Stomach (tissue), 9 donors: ENCODE measurements around the gene RFFL. TPM values are rescaled to one million over a fixed set of nuclear protein-coding genes. Genes with fewer than 3 reads are reported as not detected.
A peak's percentile ranks its signal among the peaks of the same experiment; 100 is the strongest.

Experiments used
- DNase-seq, 2 donors: peaks; one replicate each; pipeline versions ENCODE4 v3.0.0 to v3.0.0-alpha.2; 2013 to 2019
- H3K27ac ChIP-seq, 5 donors: fragments of 200-600 bp in 4 of 5; sonication (generic) in 4 of 5; one replicate each; pipeline ENCODE4 v1.5.1; 2013 to 2019; ENCODE audit warnings: mild to moderate bottlenecking in 1 of 5, moderate library complexity in 1 of 5
- H3K27me3 ChIP-seq, 3 donors: fragments of 200-600 bp; sonication (generic); one replicate each; pipeline ENCODE4 v1.5.1; 2017 to 2019; ENCODE audit warnings: mixed run types in 1 of 3
- H3K36me3 ChIP-seq, 4 donors: fragments of 200-600 bp; sonication (generic); 1 replicate in 3 of 4; 2 replicates in 1 of 4; pipeline ENCODE4 v1.5.1; 2016 to 2019
- H3K4me1 ChIP-seq, 4 donors: fragments of 200-600 bp; sonication (generic); one replicate each; pipeline ENCODE4 v1.5.1; 2016 to 2019
- H3K4me3 ChIP-seq, 4 donors: fragments of 200-600 bp; sonication (generic) in 3 of 4; one replicate each; pipeline ENCODE4 v1.5.1; 2016 to 2019; ENCODE audit warnings: mild to moderate bottlenecking in 1 of 4
- H3K9me3 ChIP-seq, 4 donors: fragments of 200-600 bp; sonication (generic); one replicate each; pipeline ENCODE4 v1.5.1; 2016 to 2019
- EP300 ChIP-seq: sonication (generic); formaldehyde crosslinking; IDR thresholded peaks from one replicate; pipeline ENCODE4 v1.6.1; 2017; ENCODE audit warnings: antibody characterized with exemption
- POLR2A ChIP-seq, 4 donors: fragments of 450-650 bp; IDR thresholded peaks; one replicate each; pipeline ENCODE4 v1.6.1; 2016; ENCODE audit warnings: antibody characterized with exemption in 4 of 4, control low read depth in 2 of 4, mild to moderate bottlenecking in 1 of 4, moderate library complexity in 1 of 4
- POLR2AphosphoS5 ChIP-seq, 3 donors: sonication (generic); formaldehyde crosslinking; IDR thresholded peaks; one replicate each; pipeline ENCODE4 v1.6.1; 2016; ENCODE audit warnings: antibody characterized with exemption in 3 of 3
- WGBS, 5 donors: extraction: QIAGEN DNeasy Blood & Tissue Kit in 3 of 5; methylation state at CpG; one replicate each; pipeline versions ENCODE4 v1.1.5 to v1.1.7; 2013 to 2018; 5-methylcytosine and 5-hydroxymethylcytosine counted together
- intact Hi-C: fragments of 100-400 bp; cut with DNase I; formaldehyde crosslinking; loops from one replicate; pipeline ENCODE4 v1.15.1; 2023; ENCODE audit warnings: low total_unique reads
- polyA plus RNA-seq, 3 donors: library from polyadenylated mRNA; stranded (reverse); fragments of 200-250 nt; gene quantifications; one replicate each; pipeline ENCODE4 v1.2.3, GENCODE V29; 2013
- total RNA-seq, 5 donors: library from RNA; depleted of rRNA; stranded (reverse); fragments of >200 nt; gene quantifications; one replicate each; pipeline versions ENCODE4 v1.1.0 to v1.2.3, GENCODE V29; 2014 to 2016
- TF ChIP-seq, protein P1 (sequence below), 7 experiments: fragments of 450-650 bp in 4 of 7; fragments of 200-600 bp in 3 of 7; sonication (generic) in 3 of 7; IDR thresholded peaks; one replicate each; pipeline ENCODE4 v1.5.1; 2016 to 2019; ENCODE audit warnings: antibody characterized with exemption in 7 of 7, control low read depth in 2 of 7, mild to moderate bottlenecking in 1 of 7
- donor health status: healthy with polysubstance abuse.
- donor health status: Bipolar disorder and iron deficiency.
- donor health status: healthy.

Gene RFFL
- total and polyA plus RNA-seq, 8 donors = 6.2 to 31.0 (median 13.1) TPM

DNA sequence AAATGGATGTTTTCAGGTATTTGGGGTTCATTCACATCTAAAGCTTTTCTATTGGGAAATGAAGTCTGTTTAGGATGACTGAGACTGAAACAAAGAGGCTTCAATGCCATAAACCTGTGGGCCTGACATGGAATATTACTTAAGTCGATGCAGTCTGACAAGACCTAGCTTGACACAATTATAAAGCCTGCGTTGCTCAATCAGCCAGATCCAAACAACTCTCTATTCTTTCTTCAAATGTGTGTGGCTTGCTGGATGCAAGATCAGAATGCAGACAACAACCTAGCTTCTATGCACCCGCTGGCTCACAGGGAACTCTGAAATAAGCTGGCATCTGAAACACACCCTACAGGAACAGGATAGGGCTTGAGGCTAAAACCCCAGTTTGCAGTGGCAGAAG lies 40.0 kb downstream of the RFFL start:
- TF ChIP-seq, protein P1, sequence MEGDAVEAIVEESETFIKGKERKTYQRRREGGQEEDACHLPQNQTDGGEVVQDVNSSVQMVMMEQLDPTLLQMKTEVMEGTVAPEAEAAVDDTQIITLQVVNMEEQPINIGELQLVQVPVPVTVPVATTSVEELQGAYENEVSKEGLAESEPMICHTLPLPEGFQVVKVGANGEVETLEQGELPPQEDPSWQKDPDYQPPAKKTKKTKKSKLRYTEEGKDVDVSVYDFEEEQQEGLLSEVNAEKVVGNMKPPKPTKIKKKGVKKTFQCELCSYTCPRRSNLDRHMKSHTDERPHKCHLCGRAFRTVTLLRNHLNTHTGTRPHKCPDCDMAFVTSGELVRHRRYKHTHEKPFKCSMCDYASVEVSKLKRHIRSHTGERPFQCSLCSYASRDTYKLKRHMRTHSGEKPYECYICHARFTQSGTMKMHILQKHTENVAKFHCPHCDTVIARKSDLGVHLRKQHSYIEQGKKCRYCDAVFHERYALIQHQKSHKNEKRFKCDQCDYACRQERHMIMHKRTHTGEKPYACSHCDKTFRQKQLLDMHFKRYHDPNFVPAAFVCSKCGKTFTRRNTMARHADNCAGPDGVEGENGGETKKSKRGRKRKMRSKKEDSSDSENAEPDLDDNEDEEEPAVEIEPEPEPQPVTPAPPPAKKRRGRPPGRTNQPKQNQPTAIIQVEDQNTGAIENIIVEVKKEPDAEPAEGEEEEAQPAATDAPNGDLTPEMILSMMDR (IDR thresholded peaks at IDR 0.05) = no peak
- no peak for TF ChIP-seq EP300
- DNase-seq = no peak
- H3K4me1 ChIP-seq = peaks cover 6 to 33% (median 20%) of the 10 kb centered on the region in 4 donors
- H3K36me3 ChIP-seq = peaks cover 5 to 56% (median 47%) of the 10 kb centered on the region in 4 donors
- intact Hi-C loops = no loop called here
- H3K27ac ChIP-seq = peak overlapping the region in 4 of 5 donors; percentile 57 to 82 (median 78)
- H3K9me3 ChIP-seq = no peaks in the 10 kb centered on the region
- 78 to 92% (median 89%) methylated on average over 3 of the region's 3 CpGs for WGBS, 5 donors
- H3K27me3 ChIP-seq = no peaks in the 10 kb centered on the region
- no peak overlapping the region for H3K4me3 ChIP-seq

DNA sequence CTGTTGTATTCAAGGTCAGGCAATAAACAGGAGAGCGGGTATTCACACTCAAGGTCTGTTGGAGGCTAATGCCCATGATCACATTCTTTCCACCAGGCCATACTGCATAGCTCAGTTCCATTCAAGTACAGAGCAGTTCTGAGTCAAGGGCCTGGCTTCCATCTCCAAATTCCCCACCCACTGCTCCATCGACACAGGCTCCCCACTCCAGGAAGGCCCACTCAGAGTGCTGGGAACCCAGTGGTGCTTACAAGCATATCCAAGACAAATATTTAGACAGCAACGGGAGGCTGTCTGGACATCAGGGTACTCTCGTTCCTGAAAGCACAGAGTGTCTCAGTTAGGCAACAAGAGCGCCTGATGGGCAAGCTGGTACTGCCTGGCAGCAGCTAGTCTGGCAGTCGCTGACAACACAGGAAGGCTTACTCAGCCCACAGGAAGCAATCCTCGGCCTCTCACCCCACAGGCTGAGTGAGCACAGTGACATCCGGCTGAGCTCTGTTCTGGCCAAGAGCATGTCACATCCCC lies 40.9 kb downstream of the RFFL start:
- no peaks in the 10 kb centered on the region for H3K27me3 ChIP-seq
- H3K4me3 ChIP-seq = no peak overlapping the region
- DNase-seq = peak; percentile 60 to 80
- peaks cover 6 to 29% (median 18%) of the 10 kb centered on the region in 4 donors for H3K4me1 ChIP-seq
- peak overlapping the region; percentile 36 to 82 (median 77) for H3K27ac ChIP-seq
- peaks cover 5 to 63% (median 52%) of the 10 kb centered on the region in 4 donors for H3K36me3 ChIP-seq
- WGBS, 5 donors = 21 to 33% (median 30%) methylated on average over 7 to 8 of the region's 8 CpGs
- no peaks in the 10 kb centered on the region for H3K9me3 ChIP-seq
- TF ChIP-seq, protein P1 (IDR thresholded peaks at IDR 0.05) = no peak
- TF ChIP-seq POLR2AphosphoS5 (IDR thresholded peaks at IDR 0.05) (peak; percentile 63 to 90 (median 84)), EP300 (peak; percentile 80)
- intact Hi-C loops = no loop called here

DNA sequence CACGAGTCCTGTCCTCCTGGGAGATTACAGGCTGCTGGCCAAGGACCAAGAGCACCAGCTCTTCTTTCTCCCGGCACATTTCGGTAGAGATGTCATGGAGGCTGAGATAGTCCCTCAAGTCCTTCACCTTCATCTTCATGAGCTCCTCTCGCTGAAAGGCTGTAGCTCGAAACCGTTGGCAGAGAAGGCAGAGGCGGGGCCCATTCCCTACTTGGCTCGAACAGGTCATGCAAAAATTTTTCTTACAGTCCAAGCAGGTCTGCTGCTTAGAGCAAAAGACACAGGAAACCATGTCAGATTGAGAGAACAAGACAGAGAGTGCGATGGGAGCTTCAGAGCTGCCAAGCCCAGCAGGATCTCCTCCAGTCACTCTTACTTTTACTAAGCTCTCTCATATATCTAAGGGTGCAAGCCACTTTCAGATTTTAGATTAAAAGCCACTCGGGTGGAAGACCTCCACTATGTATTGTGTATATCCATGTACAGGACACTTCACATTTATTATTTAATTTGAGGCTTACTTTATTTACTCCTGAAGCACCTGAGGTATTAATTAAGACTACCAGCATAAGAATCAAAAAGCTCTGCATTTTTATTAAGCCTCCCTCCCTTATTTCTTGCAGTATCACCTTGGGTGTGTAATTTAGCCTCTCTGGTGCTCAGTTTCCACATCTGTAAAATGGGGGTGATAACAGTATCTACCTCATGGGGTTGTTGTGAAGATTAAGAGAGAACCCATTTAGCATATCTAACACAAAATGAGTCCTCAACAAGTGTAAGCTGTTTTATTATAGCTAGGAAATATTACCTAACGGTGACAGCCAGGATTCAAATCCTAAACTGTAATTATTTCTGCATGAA lies 41.8 kb downstream of the RFFL start:
- intact Hi-C loops = no loop called here
- TF ChIP-seq POLR2A (IDR thresholded peaks at IDR 0.05) (no peak), POLR2AphosphoS5 (IDR thresholded peaks at IDR 0.05) (no peak), EP300 (no peak)
- TF ChIP-seq, protein P1 (IDR thresholded peaks at IDR 0.05) = no peak
- Histone ChIP-seq H3K27me3 (no peaks in the 10 kb centered on the region), H3K36me3 (peaks cover 6 to 71% (median 60%) of the 10 kb centered on the region in 4 donors), H3K4me3 (no peak overlapping the region), H3K9me3 (no peaks in the 10 kb centered on the region), H3K27ac (peak overlapping the region; percentile 14 to 82 (median 77)), H3K4me1 (peaks cover 6 to 29% (median 18%) of the 10 kb centered on the region in 4 donors)
- DNase-seq = no peak
- WGBS, 5 donors = 78 to 91% (median 82%) methylated on average over 11 of the region's 11 CpGs

DNA sequence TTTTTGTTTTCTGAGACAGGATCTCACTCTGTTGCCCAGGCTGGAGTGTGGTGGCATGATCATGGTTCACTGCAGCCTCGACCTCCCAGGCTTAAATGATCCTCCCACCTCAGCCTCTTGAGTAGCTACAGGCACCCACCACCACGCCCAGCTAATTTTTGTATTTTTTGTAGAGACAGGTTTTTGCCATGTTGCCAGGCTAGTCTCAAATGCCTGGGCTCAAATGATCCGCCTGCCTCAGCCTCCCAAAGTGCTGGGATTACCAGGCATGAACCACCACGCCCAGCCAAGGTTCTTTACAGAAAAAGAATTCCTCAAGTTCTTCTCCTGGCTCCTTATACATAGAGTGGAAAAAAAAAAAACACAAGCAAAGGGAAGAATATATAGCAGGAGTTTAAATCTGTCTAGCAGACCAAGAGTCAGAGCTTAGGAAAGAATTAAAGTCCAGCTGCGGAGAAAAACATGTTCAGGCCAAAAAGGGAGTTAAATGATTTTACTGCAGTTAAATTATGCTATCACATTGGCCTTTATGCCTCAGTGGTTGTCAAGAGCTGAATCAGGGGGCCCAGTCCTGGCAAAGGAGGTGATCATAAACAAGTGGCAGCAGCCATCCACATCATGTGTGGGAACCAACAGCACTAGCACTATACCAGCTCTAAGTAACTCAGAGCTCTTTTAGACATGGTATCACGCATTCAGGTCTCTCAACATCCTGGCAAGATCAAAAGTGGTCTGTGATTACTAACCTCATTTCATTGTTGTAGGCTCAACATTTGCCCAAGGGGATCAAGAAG lies 43.9 kb downstream of the RFFL start:
- Histone ChIP-seq H3K27ac (peak overlapping the region in 2 of 5 donors; percentile 14 to 77), H3K4me3 (no peak overlapping the region), H3K4me1 (peaks cover 6 to 29% (median 18%) of the 10 kb centered on the region in 4 donors), H3K36me3 (peaks cover 17 to 73% (median 65%) of the 10 kb centered on the region in 4 donors), H3K9me3 (no peaks in the 10 kb centered on the region), H3K27me3 (no peaks in the 10 kb centered on the region)
- TF ChIP-seq POLR2A (IDR thresholded peaks at IDR 0.05) (no peak), EP300 (no peak), POLR2AphosphoS5 (IDR thresholded peaks at IDR 0.05) (no peak)
- TF ChIP-seq, protein P1 (IDR thresholded peaks at IDR 0.05) = no peak
- intact Hi-C loops = no loop called here
- WGBS, 5 donors = 87 to 99% (median 93%) methylated on average over 6 of the region's 6 CpGs
- no peak for DNase-seq
